ENCODE results near the gene RUFY1.
"Not testable (repeated sequence)": the region's sequence is repeated elsewhere in the genome, so short reads cannot be mapped to it uniquely, and the experiment has no call there.

RUFY1 gene

GRCh38 chr5:179509239-179509638 is 41.1 kb upstream of the RUFY1 start:
- TF ChIP-seq CTCF (IDR thresholded peaks at IDR 0.05): no peak
- peaks cover 20% of the 10 kb centered on the region for H3K27me3 Mint-ChIP-seq (ENCODE audit: low read depth, poor library complexity)
- no peak for DNase-seq
- H3K9me3 Mint-ChIP-seq: peaks cover 13% of the 10 kb centered on the region
- no peak overlapping the region for H3K27ac Mint-ChIP-seq
- H3K36me3 Mint-ChIP-seq (ENCODE audit: low read depth): no peaks in the 10 kb centered on the region
- H3K4me3 Mint-ChIP-seq: no peak overlapping the region
- H3K4me1 Mint-ChIP-seq: peaks cover 11% of the 10 kb centered on the region

GRCh38 chr5:179509845-179510244 is 40.5 kb upstream of the RUFY1 start:
- Mint-ChIP-seq H3K4me3 (no peak overlapping the region), H3K27me3 (ENCODE audit: low read depth, poor library complexity) (peaks cover 20% of the 10 kb centered on the region), H3K4me1 (peaks cover 12% of the 10 kb centered on the region), H3K36me3 (ENCODE audit: low read depth) (no peaks in the 10 kb centered on the region), H3K9me3 (peaks cover 10% of the 10 kb centered on the region), H3K27ac (no peak overlapping the region)
- DNase-seq: no peak
- TF ChIP-seq CTCF (IDR thresholded peaks at IDR 0.05): no peak

- Mint-ChIP-seq H3K4me1 (peaks cover 23% of the 10 kb centered on the region), H3K4me3 (no peak overlapping the region), H3K27ac (no peak overlapping the region), H3K9me3 (peaks cover 10% of the 10 kb centered on the region), H3K27me3 (ENCODE audit: low read depth, poor library complexity) (peaks cover 26% of the 10 kb centered on the region), H3K36me3 (ENCODE audit: low read depth) (no peaks in the 10 kb centered on the region)
- no peak for DNase-seq
- TF ChIP-seq CTCF (IDR thresholded peaks at IDR 0.05): no peak
Measured at GRCh38 chr5:179512452-179513000, 37.8 kb upstream of the RUFY1 start.

- not testable (repeated sequence) for H3K4me3 Mint-ChIP-seq; H3K36me3 Mint-ChIP-seq (ENCODE audit: low read depth); DNase-seq; H3K27ac Mint-ChIP-seq
- Mint-ChIP-seq H3K27me3 (ENCODE audit: low read depth, poor library complexity) (peaks cover 27% of the 10 kb centered on the region), H3K4me1 (peaks cover 17% of the 10 kb centered on the region), H3K9me3 (peaks cover 15% of the 10 kb centered on the region)
Measured at GRCh38 chr5:179515501-179515900, 34.9 kb upstream of the RUFY1 start.

- H3K4me3 Mint-ChIP-seq: no peak overlapping the region
- H3K4me1 Mint-ChIP-seq: peaks cover 17% of the 10 kb centered on the region
- H3K9me3 Mint-ChIP-seq: peaks cover 16% of the 10 kb centered on the region
- H3K36me3 Mint-ChIP-seq (ENCODE audit: low read depth): no peaks in the 10 kb centered on the region
- no peak for DNase-seq
- no peak for TF ChIP-seq CTCF (IDR thresholded peaks at IDR 0.05)
- H3K27ac Mint-ChIP-seq: no peak overlapping the region
- peaks cover 27% of the 10 kb centered on the region for H3K27me3 Mint-ChIP-seq (ENCODE audit: low read depth, poor library complexity)
Measured at GRCh38 chr5:179516221-179516620, 34.1 kb upstream of the RUFY1 start.

GRCh38 chr5:179517746-179518145 is 32.6 kb upstream of the RUFY1 start:
- not testable (repeated sequence) for H3K4me3 Mint-ChIP-seq; H3K27ac Mint-ChIP-seq; H3K9me3 Mint-ChIP-seq; DNase-seq; H3K36me3 Mint-ChIP-seq (ENCODE audit: low read depth)
- Mint-ChIP-seq H3K27me3 (ENCODE audit: low read depth, poor library complexity) (peaks cover 18% of the 10 kb centered on the region), H3K4me1 (peaks cover 21% of the 10 kb centered on the region)

GRCh38 chr5:179518369-179518768 is 32.0 kb upstream of the RUFY1 start:
- not testable (repeated sequence) for H3K4me3 Mint-ChIP-seq

GRCh38 chr5:179519416-179520070 is 30.8 kb upstream of the RUFY1 start:
- not testable (repeated sequence) for H3K4me3 Mint-ChIP-seq; H3K9me3 Mint-ChIP-seq; H3K27ac Mint-ChIP-seq; DNase-seq; H3K36me3 Mint-ChIP-seq (ENCODE audit: low read depth)
- H3K27me3 Mint-ChIP-seq (ENCODE audit: low read depth, poor library complexity): peaks cover 14% of the 10 kb centered on the region
- H3K4me1 Mint-ChIP-seq: peaks cover 21% of the 10 kb centered on the region

More at GRCh38 chr5:179518369-179518768, 32.0 kb upstream of the RUFY1 start:
- not testable (repeated sequence) for DNase-seq; H3K9me3 Mint-ChIP-seq; H3K36me3 Mint-ChIP-seq (ENCODE audit: low read depth); H3K27ac Mint-ChIP-seq
- peaks cover 21% of the 10 kb centered on the region for H3K4me1 Mint-ChIP-seq
- H3K27me3 Mint-ChIP-seq (ENCODE audit: low read depth, poor library complexity): peaks cover 18% of the 10 kb centered on the region

GRCh38 chr5:179522107-179522506 is 28.2 kb upstream of the RUFY1 start:
- not testable (repeated sequence) for H3K9me3 Mint-ChIP-seq; H3K36me3 Mint-ChIP-seq (ENCODE audit: low read depth); H3K4me3 Mint-ChIP-seq; DNase-seq; H3K4me1 Mint-ChIP-seq; H3K27ac Mint-ChIP-seq
- peaks cover 13% of the 10 kb centered on the region for H3K27me3 Mint-ChIP-seq (ENCODE audit: low read depth, poor library complexity)

Data from nephron progenitor cell (in vitro differentiated cells).